VCaP (cell line): Measurements from ENCODE around the gene ANKRD30B.
"Not testable (repeated sequence)": the region's sequence is repeated elsewhere in the genome, so short reads cannot be mapped to it uniquely, and the experiment has no call there.

Experiments
- H3K27ac ChIP-seq: fragments of 450-650 bp; 2 replicates; pipeline ENCODE4 v1.5.1; 2017
- CTCF ChIP-seq: fragments of 450-650 bp; conservative IDR thresholded peaks from 2 replicates; pipeline ENCODE4 v1.5.1; 2017; ENCODE audit warnings: mild to moderate bottlenecking, moderate library complexity

ANKRD30B gene

GRCh38 chr18:14868825-14869224, 120.9 kb downstream of the ANKRD30B start:
- not testable (repeated sequence) for H3K27ac ChIP-seq
- TF ChIP-seq CTCF, result peak; percentile 23

GRCh38 chr18:14878826-14879225, 130.9 kb downstream of the ANKRD30B start:
- H3K27ac ChIP-seq, result not testable (repeated sequence)

- no peak for TF ChIP-seq CTCF
- no peak overlapping the region for H3K27ac ChIP-seq
These were observed 152.5 kb downstream of the ANKRD30B start for GRCh38 chr18:14900435-14900834.
